ENCODE measurements around the gene EXOC6B. TPM values are rescaled to one million over a fixed set of nuclear protein-coding genes. Genes with fewer than 3 reads are reported as not detected.

EXOC6B gene
- total RNA-seq, 1 donor: 24.6 TPM

- Histone ChIP-seq H2AFZ (ENCODE audit: low read length) (no peak overlapping the region), H3K4me3 (ENCODE audit: insufficient read depth, low read length) (no peak overlapping the region), H3K27me3 (ENCODE audit: insufficient read depth, low read length) (no peaks in the 10 kb centered on the region), H3K9me3 (ENCODE audit: low read depth, low read length) (no peaks in the 10 kb centered on the region), H3K79me2 (ENCODE audit: insufficient read depth, low read length) (peaks cover 37% of the 10 kb centered on the region), H3K4me2 (ENCODE audit: insufficient read depth, low read length) (no peak overlapping the region), H3K4me1 (ENCODE audit: insufficient read depth, low read length) (peaks cover 13% of the 10 kb centered on the region), H3K36me3 (ENCODE audit: insufficient read depth, low read length) (no peaks in the 10 kb centered on the region), H3K27ac (ENCODE audit: low read depth, low read length) (no peak overlapping the region), H4K20me1 (ENCODE audit: insufficient read depth, low read length) (peaks cover 17% of the 10 kb centered on the region)
- no peak for TF ChIP-seq CTCF (IDR thresholded peaks at IDR 0.05; ENCODE audit: extremely low read depth, low read depth, low read length)
- no peak for DNase-seq (ENCODE audit: insufficient read length, low spot score, missing footprints)
Observed at GRCh38 chr2:72821118-72821517, 4.7 kb downstream of the EXOC6B start.

GRCh38 chr2:72819501-72819900 lies 6.3 kb downstream of the EXOC6B start:
- peaks cover 7% of the 10 kb centered on the region for H3K4me1 ChIP-seq (ENCODE audit: insufficient read depth, low read length)
- H3K79me2 ChIP-seq (ENCODE audit: insufficient read depth, low read length): peaks cover 31% of the 10 kb centered on the region
- no peaks in the 10 kb centered on the region for H3K9me3 ChIP-seq (ENCODE audit: low read depth, low read length)
- no peak overlapping the region for H3K27ac ChIP-seq (ENCODE audit: low read depth, low read length)
- no peak for TF ChIP-seq CTCF (IDR thresholded peaks at IDR 0.05; ENCODE audit: extremely low read depth, low read depth, low read length)
- H3K36me3 ChIP-seq (ENCODE audit: insufficient read depth, low read length): no peaks in the 10 kb centered on the region
- H3K4me2 ChIP-seq (ENCODE audit: insufficient read depth, low read length): no peak overlapping the region
- no peaks in the 10 kb centered on the region for H3K27me3 ChIP-seq (ENCODE audit: insufficient read depth, low read length)
- H3K4me3 ChIP-seq (ENCODE audit: insufficient read depth, low read length): no peak overlapping the region
- peaks cover 16% of the 10 kb centered on the region for H4K20me1 ChIP-seq (ENCODE audit: insufficient read depth, low read length)
- DNase-seq (ENCODE audit: insufficient read length, low spot score, missing footprints): no peak
- H2AFZ ChIP-seq (ENCODE audit: low read length): no peak overlapping the region

- H3K4me2 ChIP-seq (ENCODE audit: insufficient read depth, low read length): no peak overlapping the region
- H3K9me3 ChIP-seq (ENCODE audit: low read depth, low read length): no peaks in the 10 kb centered on the region
- H3K79me2 ChIP-seq (ENCODE audit: insufficient read depth, low read length): peaks cover 26% of the 10 kb centered on the region
- H2AFZ ChIP-seq (ENCODE audit: low read length): no peak overlapping the region
- no peak for DNase-seq (ENCODE audit: insufficient read length, low spot score, missing footprints)
- H3K27ac ChIP-seq (ENCODE audit: low read depth, low read length): no peak overlapping the region
- H3K27me3 ChIP-seq (ENCODE audit: insufficient read depth, low read length): no peaks in the 10 kb centered on the region
- no peak for TF ChIP-seq CTCF (IDR thresholded peaks at IDR 0.05; ENCODE audit: extremely low read depth, low read depth, low read length)
- no peaks in the 10 kb centered on the region for H3K36me3 ChIP-seq (ENCODE audit: insufficient read depth, low read length)
- H4K20me1 ChIP-seq (ENCODE audit: insufficient read depth, low read length): peaks cover 13% of the 10 kb centered on the region
- peaks cover 3% of the 10 kb centered on the region for H3K4me1 ChIP-seq (ENCODE audit: insufficient read depth, low read length)
- no peak overlapping the region for H3K4me3 ChIP-seq (ENCODE audit: insufficient read depth, low read length)
Observed at GRCh38 chr2:72815655-72816278, 10.1 kb downstream of the EXOC6B start.

GRCh38 chr2:72813841-72814240 lies 12.0 kb downstream of the EXOC6B start:
- no peak overlapping the region for H2AFZ ChIP-seq (ENCODE audit: low read length)

More at GRCh38 chr2:72813841-72814240, 12.0 kb downstream of the EXOC6B start:
- peak; percentile 58 for DNase-seq (ENCODE audit: insufficient read length, low spot score, missing footprints)
- H3K9me3 ChIP-seq (ENCODE audit: low read depth, low read length): no peaks in the 10 kb centered on the region
- no peak for TF ChIP-seq CTCF (IDR thresholded peaks at IDR 0.05; ENCODE audit: extremely low read depth, low read depth, low read length)
- peaks cover 7% of the 10 kb centered on the region for H4K20me1 ChIP-seq (ENCODE audit: insufficient read depth, low read length)
- H3K4me1 ChIP-seq (ENCODE audit: insufficient read depth, low read length): peaks cover 3% of the 10 kb centered on the region
- peaks cover 27% of the 10 kb centered on the region for H3K79me2 ChIP-seq (ENCODE audit: insufficient read depth, low read length)
- H3K4me3 ChIP-seq (ENCODE audit: insufficient read depth, low read length): no peak overlapping the region
- H3K36me3 ChIP-seq (ENCODE audit: insufficient read depth, low read length): no peaks in the 10 kb centered on the region
- no peak overlapping the region for H3K4me2 ChIP-seq (ENCODE audit: insufficient read depth, low read length)
- H3K27me3 ChIP-seq (ENCODE audit: insufficient read depth, low read length): no peaks in the 10 kb centered on the region
- H3K27ac ChIP-seq (ENCODE audit: low read depth, low read length): no peak overlapping the region

Data from osteoblast (primary cell).